ENCODE data around the gene ZNF385C.

The ZNF385C gene

DNA sequence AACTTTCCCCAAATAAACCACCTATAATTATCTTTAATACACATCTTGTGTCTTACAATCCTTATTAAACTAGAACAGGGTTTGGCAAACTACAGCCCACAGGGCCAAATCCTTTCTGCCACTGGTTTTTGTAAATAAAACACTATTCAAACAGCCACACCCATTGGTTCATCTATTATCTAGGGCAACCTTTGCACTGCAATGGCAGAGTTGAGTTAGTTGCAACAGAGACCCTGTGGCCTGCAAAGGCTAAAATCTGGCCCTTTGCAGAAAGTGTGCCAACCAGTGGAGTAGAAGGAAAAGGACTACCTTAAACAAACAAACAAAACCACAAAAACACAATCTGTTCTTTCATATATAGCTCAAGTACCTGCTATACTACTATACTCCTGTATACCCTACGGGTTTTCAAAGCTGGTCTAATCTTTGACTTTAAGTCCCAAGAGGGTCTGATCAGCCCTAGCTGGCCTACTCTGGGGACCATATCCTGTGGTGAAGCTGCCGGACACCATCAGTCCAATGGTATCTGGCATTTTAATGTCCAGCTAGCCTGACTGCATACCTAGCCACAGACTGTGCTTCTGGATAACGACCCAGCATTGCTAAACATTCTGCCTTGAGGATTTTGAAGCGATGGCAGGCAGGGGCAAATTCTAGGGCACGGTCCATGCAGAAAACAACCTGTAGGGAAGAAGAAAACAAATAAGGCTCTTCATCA is 108.4 kb downstream of the ZNF385C start:
- Histone ChIP-seq H3K4me3 (no peak overlapping the region), H3K27me3 (ENCODE audit: low read depth) (no peaks in the 10 kb centered on the region), H3K9me3 (no peaks in the 10 kb centered on the region), H3K36me3 (replicated peaks) (peaks cover 82% of the 10 kb centered on the region), H3K4me1 (no peaks in the 10 kb centered on the region)
- no peak for DNase-seq (ENCODE audit: low spot score in 2 of 2)
- in situ Hi-C loops (cut with MboI; ENCODE audit: low sequenced_read_pairs), result no loop called here

DNA sequence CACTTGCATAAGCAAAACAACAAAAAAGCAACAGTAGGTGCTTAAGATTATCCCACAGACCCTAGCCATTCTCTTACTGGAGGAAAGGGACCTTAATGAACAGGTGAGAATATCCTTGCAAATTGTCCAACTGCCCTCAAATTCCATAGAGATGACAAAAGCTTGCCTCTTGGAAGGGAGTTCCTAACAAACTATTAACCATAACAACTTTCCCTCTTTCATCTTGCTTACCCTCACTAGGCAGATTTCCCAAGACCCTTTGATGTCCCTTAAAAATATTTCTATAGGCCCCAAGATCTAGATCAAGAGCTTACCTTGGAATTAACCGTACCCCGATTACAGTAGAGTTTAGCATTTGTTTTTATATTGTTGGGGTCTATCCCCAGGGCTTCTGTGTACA is 109.9 kb downstream of the ZNF385C start:
- in situ Hi-C loops (cut with MboI; ENCODE audit: low sequenced_read_pairs), result no loop called here
- no peaks in the 10 kb centered on the region for H3K4me1 ChIP-seq
- peaks cover 84% of the 10 kb centered on the region for H3K36me3 ChIP-seq (replicated peaks)
- H3K9me3 ChIP-seq, result no peaks in the 10 kb centered on the region
- no peak overlapping the region for H3K4me3 ChIP-seq
- DNase-seq (ENCODE audit: low spot score in 2 of 2), result no peak
- no peaks in the 10 kb centered on the region for H3K27me3 ChIP-seq (ENCODE audit: low read depth)

DNA sequence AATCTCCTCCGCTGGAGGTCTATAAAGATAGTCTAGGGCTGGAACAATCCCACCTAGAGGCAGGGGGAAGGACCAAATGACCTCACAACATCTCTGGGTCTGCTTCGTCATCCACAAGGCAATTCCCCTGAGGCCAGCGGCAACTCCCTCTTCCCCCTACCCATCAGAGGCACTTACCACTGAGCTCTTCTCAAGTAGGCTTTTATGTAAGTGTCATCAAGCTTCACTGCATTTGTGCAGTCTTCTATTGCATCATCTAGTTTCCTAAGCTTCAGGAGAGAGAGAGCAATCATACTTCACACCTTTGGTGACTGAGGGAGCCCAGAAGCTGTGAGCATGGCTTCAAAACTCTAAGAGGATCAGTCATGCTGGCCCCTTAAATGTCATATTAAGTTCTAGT is 110.6 kb downstream of the ZNF385C start:
- Histone ChIP-seq H3K36me3 (replicated peaks) (peaks cover 84% of the 10 kb centered on the region), H3K4me1 (no peaks in the 10 kb centered on the region), H3K4me3 (no peak overlapping the region), H3K9me3 (no peaks in the 10 kb centered on the region), H3K27me3 (ENCODE audit: low read depth) (no peaks in the 10 kb centered on the region)
- in situ Hi-C loops (cut with MboI; ENCODE audit: low sequenced_read_pairs), result no loop called here
- DNase-seq (ENCODE audit: low spot score in 2 of 2), result no peak

DNA sequence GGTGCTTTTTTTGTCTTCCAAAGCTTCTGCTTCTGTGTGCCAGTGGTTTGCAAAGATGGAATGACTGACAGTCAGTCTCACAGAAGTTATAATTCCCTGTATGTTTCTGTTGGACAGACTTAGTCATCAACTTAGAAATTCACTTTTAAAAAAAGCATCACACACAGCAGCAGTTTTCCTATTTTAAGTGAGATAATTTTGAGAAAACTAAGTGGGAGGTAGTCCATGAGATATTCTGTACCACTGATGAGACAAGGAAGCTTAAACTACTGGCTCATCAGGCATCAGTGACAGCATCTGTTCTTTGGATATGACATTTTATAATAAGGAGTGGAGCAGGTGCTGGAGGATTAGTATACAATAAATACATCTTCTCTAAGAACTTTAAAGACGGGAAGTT is 111.6 kb downstream of the ZNF385C start:
- Histone ChIP-seq H3K27me3 (ENCODE audit: low read depth) (no peaks in the 10 kb centered on the region), H3K4me3 (no peak overlapping the region), H3K4me1 (no peaks in the 10 kb centered on the region), H3K36me3 (replicated peaks) (peaks cover 84% of the 10 kb centered on the region), H3K9me3 (no peaks in the 10 kb centered on the region)
- DNase-seq (ENCODE audit: low spot score in 2 of 2), result no peak
- in situ Hi-C loops (cut with MboI; ENCODE audit: low sequenced_read_pairs), result no loop called here

DNA sequence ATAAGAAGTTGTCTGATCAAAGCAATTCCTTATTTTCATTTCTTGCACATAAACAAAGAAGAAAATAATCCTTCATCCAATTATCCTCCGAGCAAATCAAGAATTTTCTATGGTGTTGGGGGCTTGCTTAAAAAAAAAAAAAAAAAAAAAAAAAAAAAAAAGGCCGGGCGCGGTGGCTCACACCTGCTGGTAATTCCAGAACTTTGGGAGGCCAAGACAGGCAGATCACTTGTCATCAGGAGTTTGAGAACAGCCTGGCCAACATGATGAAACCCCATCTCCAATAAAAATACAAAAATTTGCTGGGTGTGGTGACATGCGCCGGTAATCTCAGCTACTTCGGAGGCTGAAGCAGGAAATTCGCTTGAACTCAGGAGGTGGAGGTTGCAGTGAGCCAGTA is 112.4 kb downstream of the ZNF385C start:
- no peak for DNase-seq (ENCODE audit: low spot score in 2 of 2)

DNA sequence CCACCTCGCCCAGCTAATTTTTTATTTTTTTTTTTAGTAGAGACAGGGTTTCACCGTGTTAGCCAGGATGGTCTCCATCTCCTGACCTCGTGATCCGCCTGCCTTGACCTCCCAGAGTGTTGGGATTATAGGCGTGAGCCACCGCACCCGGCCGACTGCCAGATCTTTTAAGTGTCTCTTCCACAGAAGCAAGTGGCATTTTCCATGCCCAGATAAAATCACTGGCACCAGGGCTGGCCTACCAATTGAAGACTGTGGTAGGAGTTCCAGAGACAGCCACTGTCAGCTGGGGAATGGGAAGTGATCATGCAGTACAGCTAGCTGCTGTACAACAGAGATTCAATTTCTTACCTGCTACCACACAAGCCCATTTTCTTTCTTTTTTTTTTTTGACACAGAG is 113.8 kb downstream of the ZNF385C start:
- no peak for DNase-seq (ENCODE audit: low spot score in 2 of 2)
- Histone ChIP-seq H3K4me1 (no peaks in the 10 kb centered on the region), H3K27me3 (ENCODE audit: low read depth) (no peaks in the 10 kb centered on the region), H3K36me3 (replicated peaks) (peaks cover 81% of the 10 kb centered on the region), H3K9me3 (no peaks in the 10 kb centered on the region), H3K4me3 (no peak overlapping the region)
- in situ Hi-C loops (cut with MboI; ENCODE audit: low sequenced_read_pairs), result no loop called here

More for the DNA sequence above, 112.4 kb downstream of the ZNF385C start:
- Histone ChIP-seq H3K36me3 (replicated peaks) (peaks cover 84% of the 10 kb centered on the region), H3K4me1 (no peaks in the 10 kb centered on the region), H3K9me3 (no peaks in the 10 kb centered on the region), H3K27me3 (ENCODE audit: low read depth) (no peaks in the 10 kb centered on the region), H3K4me3 (no peak overlapping the region)
- in situ Hi-C loops (cut with MboI; ENCODE audit: low sequenced_read_pairs), result no loop called here

DNA sequence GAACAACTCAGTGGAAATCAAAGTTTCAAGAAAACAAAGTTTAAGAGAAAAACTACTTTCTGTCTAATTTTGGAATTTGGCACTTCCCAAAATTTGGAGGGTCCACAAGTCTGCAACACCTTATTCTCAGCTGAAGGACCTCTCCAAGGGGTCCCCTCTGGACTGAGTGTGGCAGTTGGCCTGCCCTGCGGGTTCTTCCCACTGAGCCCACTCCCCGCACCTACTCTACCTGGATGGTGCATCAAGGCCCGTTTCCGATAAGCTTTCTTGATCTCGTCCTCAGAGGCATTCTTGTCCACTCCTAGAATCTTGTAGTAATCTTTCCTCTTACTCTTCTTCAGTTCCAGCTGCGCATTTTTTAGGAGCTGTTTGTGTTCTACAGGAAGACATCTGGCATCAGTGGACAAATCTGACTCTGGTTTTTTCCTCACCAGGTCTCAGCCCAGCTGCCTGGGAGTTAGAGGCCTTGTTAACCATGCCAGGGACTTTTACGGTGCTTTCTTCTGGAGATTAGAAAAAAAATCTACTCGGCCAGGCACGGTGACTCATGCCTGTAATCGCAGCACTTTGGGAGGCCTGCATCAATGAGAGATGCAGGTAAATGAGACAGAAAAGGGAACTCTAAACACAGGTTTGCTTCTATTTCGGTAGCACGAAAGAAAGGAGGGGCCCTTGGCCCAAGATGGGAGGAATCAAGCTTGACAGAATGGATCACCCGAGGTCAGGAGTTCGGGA is 116.1 kb downstream of the ZNF385C start:
- Histone ChIP-seq H3K4me3 (no peak overlapping the region), H3K27me3 (ENCODE audit: low read depth) (no peaks in the 10 kb centered on the region), H3K9me3 (no peaks in the 10 kb centered on the region), H3K36me3 (replicated peaks) (peaks cover 82% of the 10 kb centered on the region), H3K4me1 (no peaks in the 10 kb centered on the region)
- in situ Hi-C loops (cut with MboI; ENCODE audit: low sequenced_read_pairs), result no loop called here
- DNase-seq (ENCODE audit: low spot score in 2 of 2), result no peak

DNA sequence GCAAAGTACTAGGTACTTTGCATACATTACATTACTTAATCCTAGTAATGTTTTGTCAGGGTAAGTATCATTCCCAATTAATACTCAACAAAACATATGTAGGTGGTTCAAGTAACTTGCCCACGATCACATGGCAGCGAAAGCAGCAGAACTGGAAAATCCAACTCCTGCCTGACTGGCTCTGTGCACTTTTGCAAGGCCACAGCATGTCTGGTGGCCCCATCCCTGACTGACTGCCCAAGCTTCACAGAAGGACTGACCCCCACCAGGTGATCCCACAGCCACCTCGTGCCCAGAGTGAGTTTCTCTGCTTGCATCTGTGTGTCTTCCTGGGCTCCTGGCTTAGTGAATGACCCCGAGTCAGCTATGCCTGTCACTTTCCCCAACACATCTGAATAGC is 120.3 kb downstream of the ZNF385C start:
- Histone ChIP-seq H3K4me1 (no peaks in the 10 kb centered on the region), H3K36me3 (replicated peaks) (peaks cover 90% of the 10 kb centered on the region), H3K9me3 (no peaks in the 10 kb centered on the region), H3K4me3 (no peak overlapping the region), H3K27me3 (ENCODE audit: low read depth) (no peaks in the 10 kb centered on the region)
- in situ Hi-C loops (cut with MboI; ENCODE audit: low sequenced_read_pairs), result no loop called here
- DNase-seq (ENCODE audit: low spot score in 2 of 2), result no peak

DNA sequence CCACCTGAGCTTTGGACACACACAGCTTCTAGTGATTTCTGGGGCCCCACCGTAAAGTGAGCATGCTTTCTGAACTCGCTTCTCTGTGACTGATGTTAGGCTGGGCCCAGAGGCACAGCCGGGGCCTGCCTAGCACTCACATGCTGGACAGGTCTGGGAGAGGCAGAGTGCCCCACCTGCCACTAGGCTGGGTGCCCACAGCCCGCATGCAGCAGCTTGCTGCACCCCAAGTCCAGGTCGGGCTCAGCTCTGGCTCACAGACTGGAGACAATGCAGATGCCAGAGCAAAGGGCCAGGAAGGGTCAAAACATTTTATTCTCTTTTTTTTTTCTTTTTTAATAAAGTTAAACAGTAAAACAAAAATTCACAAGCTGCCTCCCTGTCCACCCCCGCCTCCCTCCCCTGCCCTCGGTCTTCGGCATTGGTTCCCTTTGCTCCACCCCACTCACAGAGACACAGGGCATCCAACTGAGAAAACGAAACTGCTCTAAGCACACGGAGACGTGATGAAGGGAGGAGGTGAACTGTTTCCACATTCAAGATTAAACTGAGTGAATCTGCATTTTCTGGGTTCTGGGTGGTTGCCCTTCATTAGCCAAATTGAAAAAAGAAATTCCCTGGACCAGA is 122.0 kb downstream of the ZNF385C start:
- DNase-seq (ENCODE audit: low spot score in 2 of 2), result no peak

More for the DNA sequence above, 122.0 kb downstream of the ZNF385C start:
- Histone ChIP-seq H3K4me1 (no peaks in the 10 kb centered on the region), H3K36me3 (replicated peaks) (peaks cover 91% of the 10 kb centered on the region), H3K9me3 (no peaks in the 10 kb centered on the region), H3K27me3 (ENCODE audit: low read depth) (no peaks in the 10 kb centered on the region), H3K4me3 (no peak overlapping the region)
- in situ Hi-C loops (cut with MboI; ENCODE audit: low sequenced_read_pairs), result no loop called here
